NCI-H526 treated with DMSO at 0.1 percent for 48 hours (cell line): Measurements from ENCODE around the gene SSC4D.

Experiments
- DNase-seq: peaks from one replicate; lab custom pipeline; 2025; lab: John Stamatoyannopoulos, UW

The SSC4D gene

DNA sequence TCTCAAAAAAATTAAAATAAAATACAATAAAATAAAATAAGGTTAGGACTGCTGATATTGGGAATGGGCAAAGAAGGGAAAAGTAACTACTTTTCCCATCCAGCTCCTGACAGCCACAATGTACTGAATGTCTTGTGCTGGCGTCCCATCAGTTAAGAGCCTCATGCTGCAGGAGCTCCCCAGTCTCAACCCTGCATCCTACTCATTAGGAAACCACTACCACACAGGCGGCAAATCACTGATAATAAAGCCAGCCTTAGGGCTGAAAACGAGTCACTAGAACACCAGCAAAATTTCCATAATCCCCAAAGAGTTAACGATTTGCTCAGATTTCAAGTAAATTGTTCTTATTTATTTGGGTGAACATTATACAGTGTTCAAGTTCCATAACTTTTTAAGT is 55.0 kb downstream of the SSC4D start:
- DNase-seq, result no peak

DNA sequence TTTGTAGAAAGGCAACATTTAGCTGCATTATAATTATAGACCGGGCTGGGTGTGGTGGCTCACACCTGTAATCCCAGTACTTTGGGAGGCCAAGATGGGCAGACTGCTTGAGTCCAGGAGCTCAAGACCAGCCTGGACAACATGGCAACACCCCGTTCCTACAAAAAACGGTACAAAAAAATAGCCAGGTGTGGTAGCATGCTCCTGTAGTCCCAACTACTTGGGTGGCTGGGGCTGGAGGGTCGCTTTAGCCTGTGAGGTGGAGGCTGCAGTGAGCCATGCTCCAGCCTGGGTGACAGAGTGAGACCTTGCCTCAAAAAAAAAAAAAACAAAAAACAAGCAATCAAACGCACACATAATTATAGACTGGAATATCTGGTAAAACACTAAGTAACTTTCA is 55.8 kb downstream of the SSC4D start:
- DNase-seq, result no peak

DNA sequence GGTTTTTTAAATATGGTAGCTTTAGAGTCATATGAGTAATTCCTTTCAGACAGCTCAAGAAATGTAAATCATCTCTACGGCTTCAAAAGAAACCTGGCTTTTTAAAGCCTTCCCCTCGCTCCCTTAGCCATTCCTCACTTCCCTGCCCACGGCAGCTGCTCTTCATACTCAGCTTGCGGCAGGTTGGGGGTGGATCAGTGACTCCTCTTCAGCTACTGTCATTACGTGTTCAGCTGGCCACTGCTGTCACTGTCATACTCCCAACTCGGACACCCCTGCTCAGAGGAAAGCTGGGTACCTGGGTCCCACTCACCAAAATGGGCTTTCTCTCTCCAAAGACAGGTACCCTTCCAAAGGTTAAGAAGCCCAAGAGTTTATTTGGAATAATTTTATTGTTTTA is 57.3 kb downstream of the SSC4D start:
- DNase-seq, result no peak

DNA sequence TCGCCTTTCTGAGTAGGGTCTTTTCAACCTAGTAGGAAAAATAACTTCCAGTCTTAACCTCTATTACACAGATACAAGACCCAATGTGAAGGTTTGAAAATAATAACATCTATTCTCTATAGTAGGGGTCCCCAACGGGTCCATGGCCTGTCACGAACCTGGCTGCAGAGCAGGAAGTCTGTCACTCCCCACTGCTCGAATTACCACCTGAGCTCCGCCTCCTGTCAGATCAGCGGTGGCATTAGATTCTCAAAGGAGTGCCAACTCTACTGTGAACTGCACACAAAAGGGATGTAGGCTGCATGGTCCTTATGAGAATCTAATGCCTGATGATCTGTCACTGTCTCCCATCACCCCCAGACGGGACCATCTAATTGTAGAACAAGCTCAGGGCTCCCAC is 58.1 kb downstream of the SSC4D start:
- no peak for DNase-seq

DNA sequence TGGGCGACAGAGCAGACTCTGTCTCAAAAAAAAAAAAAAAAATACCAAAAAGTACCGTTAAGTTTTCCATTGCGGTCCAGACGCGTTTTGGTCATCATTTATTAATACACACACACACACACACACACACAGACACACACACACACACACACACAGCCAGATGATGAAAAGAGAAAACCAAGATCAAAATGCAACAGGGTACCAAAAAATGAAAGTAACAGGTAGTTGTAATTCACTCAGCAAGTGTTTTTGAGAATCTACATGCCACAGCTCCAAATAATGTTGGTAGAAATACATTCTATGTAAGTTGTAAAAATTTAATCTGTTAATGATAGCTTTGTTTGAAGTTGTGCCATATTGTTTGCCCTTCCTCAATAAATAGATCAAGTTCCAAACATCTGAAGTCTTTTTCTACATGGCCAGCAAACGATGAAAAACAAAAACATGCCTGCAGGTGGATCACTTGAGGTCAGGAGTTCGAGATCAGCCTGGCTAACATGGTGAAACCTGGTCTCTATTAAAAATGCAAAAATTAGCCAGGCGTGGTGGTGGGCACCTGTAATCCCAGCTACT is 60.1 kb downstream of the SSC4D start:
- DNase-seq, result no peak

DNA sequence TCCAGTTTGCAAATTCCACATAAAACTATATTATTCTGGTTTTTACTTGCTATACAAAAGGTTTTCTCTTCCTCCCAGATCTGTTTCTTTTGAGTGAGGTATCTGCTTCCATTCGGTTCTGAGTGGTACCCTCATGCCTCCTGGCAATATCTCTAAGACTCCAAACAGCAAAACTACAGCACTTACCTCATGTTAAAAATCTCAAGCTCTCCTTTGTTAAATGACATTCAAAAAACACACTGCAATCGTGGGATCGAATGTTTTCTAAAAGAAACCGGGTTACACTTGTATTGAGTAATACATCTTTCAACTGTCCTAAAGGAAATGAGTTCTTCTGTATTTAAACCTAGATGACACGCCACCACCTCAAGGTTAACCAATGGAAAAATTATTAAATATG is 61.8 kb downstream of the SSC4D start:
- no peak for DNase-seq

DNA sequence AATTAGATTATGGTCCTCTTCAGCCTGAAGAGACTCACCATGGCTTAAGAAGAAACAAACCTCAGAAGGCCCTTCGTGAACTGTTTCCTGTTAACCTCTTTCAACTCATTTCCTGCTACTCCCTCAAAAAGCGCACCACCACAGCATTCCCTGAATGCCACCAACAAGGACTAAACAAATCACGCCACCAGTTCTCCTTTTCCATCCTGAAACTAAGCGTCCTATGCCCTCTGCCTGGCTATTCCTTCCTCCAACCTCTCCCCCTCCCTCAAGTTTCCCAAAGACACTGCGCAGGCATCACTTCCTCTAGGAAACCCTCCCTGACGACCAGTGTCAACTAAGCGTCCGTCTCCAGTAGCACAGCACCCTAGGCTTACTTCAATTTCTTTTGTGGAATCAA is 62.7 kb downstream of the SSC4D start:
- no peak for DNase-seq

DNA sequence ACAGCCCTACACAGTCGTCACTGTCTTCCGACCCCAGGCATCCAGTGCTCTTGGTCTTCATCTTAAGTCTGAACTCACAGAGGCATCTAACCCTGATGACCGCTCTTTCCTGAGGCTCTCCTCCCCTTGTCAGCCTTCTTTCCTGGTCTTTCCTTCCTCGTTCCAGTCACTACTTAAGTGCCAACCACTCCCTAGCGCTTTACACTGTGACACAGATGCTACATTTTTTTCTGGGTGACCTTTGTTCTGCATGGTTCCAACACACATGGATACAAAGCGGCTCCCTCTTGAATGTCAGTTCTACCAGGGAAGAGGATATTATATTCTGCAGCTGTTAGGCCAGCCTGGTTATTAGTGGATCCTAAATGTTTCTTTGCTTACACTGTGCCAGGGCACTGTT is 63.4 kb downstream of the SSC4D start:
- DNase-seq, result no peak

DNA sequence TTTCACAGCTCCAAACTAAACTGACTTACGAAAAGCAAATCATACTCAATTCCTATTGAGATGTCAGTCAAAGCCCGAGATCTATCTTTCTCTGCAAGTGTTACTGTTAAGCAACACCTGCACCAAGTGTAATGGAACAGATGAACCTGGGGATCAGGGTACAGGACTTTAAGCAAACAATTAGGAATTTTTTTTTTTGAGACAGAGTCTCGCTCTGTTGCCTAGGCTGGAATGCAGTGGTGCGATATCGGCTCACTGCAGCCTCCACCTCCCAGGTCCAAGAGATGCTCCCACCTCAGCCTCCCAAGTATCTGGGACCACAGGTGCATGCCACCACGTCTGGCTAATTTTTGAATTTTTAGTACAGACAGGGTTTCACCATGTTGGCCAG is 65.6 kb downstream of the SSC4D start:
- DNase-seq, result no peak

DNA sequence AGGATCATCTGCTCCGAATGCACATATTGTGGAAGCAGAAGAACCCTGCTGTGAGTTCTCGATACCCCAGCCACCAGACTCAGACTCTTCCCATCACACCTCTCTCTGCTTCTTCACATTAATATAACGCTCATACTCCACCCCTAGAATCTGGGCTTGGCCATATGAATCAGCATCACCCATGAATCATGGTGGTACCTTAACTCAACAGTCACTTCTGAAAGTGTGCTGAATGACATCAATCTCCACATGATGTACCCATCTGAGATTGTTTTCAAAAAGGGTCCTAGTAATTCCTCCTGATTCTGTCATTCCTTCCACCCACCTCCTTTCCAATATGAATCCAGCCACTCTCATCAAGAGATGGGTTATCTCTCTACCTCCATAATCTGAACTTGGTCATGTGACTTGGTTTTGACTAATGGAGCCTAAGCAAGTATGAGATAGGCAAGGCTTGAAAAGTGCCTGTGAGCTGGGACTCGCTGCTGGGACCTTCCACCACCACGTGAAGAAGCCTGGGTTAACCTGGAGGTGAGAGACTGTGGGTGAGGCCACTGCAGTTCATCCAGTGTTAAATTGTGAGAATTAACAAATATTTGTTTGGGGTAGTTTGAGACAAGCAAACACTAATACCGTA is 66.1 kb downstream of the SSC4D start:
- DNase-seq, result no peak

DNA sequence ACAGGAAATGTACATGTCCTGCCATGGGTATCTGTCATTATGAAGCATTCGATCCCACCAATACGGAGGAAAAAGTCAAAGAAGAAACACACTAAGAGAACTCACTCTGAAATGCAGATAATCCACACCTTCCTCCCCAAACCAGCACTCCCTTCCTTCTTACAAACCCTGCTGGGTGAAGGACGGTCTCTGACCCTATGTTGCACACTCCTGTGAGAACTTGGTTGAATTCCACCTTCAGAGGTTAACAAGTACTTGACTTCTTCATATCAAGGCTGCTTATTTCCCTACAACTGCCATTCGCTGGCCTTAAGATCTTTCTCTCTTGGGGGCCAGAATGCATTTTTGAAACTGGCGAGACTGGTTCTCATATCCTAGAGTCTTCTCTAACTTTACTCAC is 67.3 kb downstream of the SSC4D start:
- no peak for DNase-seq

DNA sequence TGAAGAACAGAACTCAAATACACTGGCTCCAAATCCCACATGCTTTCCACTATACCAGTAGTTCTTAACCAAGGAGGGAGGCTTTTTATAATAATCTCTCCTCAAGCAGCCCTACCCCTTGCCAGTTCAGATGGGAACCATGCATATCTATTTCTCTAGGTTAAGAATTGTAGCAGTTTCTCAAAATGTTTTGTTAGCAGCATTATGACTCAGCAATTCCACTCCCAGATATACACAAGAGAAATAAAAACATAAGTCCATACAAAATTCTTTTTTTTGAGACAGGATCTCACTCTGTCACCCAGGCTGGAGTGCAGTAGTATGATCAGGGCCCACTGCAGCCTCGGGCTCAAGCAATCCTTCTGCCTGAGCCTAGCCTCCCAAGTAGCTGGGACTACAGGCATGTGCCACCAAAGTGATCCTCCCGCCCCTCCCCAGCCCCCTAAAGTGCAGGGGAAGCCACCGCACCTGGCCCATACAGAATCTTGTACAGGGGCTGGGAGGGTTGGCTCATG is 68.8 kb downstream of the SSC4D start:
- no peak for DNase-seq
